HG03025 (cell line): ENCODE results near the gene MOB3B.
"Not testable (repeated sequence)": the region's sequence is repeated elsewhere in the genome, so short reads cannot be mapped to it uniquely, and the experiment has no call there.

Source experiments
- ATAC-seq: cut with Tn5 transposase; IDR thresholded peaks from one replicate; pipeline ENCODE4 v1.9.1; 2021; ENCODE audit warnings: mild to moderate bottlenecking, moderate library complexity; ENCODE audit not compliant: unreplicated experiment, low FRiP score

MOB3B gene

GRCh38 chr9:27429436-27429835, 100.2 kb downstream of the MOB3B start:
- no peak for ATAC-seq

DNA sequence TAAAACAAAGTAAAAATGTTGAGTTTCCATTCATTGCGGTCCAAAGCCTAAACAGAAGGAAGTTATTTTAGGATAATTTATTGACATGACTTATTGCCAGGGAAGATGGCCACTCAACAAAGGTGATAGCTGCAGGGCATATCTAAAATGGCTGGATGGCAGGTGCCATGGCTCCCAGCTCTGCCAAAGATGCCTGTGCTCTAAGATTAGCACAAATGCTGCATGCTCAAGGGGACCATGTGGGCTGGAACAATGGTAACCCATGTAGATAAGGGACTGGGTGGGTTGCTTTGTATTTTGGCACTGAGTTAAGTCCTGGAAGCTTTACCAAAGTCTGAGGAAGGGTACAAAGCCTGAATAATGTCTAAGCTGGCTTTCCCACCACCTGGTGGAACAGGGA, 101.1 kb downstream of the MOB3B start:
- ATAC-seq, result no peak

GRCh38 chr9:27427272-27427643, 102.4 kb downstream of the MOB3B start:
- no peak for ATAC-seq

DNA sequence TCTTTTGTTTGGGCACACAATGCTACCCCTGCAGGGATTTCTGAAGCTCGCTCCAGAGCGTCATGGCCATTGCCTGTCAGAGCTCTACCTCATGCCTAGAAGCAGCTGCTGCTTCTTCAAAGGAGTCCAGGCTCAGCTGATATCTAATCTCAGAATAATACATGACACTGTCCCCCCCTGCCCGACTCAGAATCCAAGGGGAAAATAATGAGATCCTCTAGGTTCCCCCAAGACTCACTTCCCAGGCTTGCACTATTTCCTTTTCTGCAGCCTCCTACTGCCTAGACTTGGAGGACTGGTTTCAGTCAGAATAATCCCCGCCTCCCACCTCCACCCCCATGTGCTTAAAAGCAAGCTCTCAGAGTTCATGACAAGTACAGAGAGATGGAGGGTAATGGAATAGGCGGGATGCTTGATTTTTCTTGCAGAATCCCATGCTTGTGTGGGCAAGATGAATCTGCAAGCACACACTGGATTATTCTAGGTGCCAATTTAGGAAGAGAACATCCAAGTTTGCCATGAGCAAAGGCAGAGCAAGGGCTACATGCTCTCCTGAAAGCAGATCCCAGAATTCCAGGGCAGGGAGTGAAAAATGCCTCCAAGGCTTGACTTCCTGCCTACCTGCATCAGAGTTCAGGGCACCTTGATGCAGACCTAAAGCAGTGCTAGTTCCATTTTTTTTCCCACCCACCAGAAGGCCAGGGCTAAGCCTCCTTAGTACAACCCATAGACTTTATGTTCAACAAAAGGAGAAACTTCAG, 102.9 kb downstream of the MOB3B start:
- ATAC-seq, result no peak

- ATAC-seq, result no peak
These were observed 103.6 kb downstream of the MOB3B start for GRCh38 chr9:27425827-27426510.

- no peak for ATAC-seq
These were observed 105.5 kb downstream of the MOB3B start for GRCh38 chr9:27423915-27424710.

- ATAC-seq, result no peak
These were observed 107.3 kb downstream of the MOB3B start for GRCh38 chr9:27422279-27422834.

DNA sequence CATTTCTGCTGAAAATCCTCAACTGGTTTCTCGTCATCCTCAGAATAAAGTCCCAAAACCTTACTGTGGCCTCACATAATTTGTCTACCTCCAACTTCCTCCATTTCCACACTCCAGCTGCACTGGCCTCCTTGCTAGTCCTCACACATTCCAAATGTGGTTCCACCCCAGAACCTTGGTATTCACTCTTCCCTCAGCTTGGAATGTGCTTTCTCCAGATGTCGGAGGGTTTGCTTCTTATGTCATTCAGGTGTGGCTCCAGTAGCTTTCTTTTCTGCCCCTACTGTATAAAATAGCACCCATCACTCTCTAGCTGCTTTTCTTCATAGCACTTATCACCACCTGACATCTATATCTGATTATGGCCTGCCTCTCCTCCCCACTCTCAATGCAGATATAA, 108.0 kb downstream of the MOB3B start:
- ATAC-seq, result no peak

DNA sequence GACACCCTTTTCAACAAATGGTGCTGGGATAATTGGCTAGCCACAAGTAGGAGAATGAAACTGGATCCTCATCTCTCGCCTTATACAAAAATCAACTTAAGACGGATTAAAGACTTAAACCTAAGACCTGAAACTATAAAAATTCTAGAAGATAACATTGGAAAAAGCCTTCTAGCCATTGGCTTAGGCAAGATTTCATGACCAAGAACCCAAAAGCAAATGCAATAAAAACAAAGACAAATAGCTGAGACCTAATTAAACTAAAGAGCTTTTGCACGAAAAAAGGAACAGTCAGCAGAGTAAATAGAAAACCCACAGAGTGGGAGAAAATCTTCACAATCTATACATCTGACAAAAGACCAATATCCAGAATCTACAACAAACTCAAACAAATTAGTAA, 110.1 kb downstream of the MOB3B start:
- ATAC-seq, result not testable (repeated sequence)

- ATAC-seq, result no peak
These were observed 115.3 kb downstream of the MOB3B start for GRCh38 chr9:27414220-27414761.

DNA sequence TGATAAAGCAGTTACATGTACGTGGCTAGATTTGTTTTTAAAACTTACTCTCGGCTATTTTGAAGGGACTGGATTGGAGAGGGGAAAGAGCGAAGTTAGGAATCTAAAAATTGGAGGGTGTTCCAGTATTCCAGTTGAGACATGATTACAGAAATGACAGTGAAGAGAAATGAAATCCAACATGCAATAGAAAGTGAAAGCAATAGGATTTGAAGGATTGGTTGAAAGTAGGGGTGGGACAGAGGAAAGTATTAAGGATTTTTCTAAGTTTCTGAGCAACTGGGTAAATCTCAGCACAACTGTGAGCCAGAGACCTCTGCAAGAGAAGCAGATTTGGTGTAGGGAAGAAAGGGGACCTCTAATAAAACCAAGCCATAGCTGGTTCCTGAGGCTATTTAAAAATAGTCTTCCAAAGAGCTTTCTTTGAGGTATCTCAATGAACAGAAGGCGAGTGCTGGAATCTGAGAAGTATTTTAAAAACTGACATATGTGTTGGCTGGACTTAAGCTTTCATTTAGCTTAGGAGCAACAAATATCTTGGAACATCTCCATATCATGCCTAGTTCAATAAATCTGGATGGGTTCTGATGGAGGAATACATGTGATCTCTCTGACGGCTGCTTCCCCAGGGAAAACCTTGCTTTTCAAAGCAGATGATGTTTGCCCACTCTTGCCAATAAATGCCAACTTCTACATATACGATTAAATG, 115.9 kb downstream of the MOB3B start:
- no peak for ATAC-seq

DNA sequence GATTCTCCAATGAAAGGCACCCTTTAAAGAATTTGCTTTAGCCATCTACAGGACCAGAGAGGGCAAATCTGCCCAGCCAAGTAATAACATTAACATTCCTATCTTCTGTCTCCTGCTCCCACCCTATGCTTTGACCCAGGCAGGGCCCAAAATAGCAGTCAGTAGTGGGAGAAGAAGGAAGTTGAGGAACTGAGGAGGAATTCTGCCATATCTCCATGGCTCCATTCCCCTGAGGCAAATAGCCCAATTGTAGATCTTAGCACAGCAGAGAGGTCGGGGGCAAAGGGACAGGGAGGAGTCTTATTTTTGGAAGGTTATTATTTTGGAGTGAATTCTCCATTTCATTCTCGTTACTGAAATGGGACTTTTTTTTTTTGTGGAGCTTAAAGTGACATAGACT, 116.7 kb downstream of the MOB3B start:
- ATAC-seq, result no peak

- no peak for ATAC-seq
These were observed 117.5 kb downstream of the MOB3B start for GRCh38 chr9:27412081-27412480.

- ATAC-seq, result no peak
These were observed 121.1 kb downstream of the MOB3B start for GRCh38 chr9:27408482-27408881.

DNA sequence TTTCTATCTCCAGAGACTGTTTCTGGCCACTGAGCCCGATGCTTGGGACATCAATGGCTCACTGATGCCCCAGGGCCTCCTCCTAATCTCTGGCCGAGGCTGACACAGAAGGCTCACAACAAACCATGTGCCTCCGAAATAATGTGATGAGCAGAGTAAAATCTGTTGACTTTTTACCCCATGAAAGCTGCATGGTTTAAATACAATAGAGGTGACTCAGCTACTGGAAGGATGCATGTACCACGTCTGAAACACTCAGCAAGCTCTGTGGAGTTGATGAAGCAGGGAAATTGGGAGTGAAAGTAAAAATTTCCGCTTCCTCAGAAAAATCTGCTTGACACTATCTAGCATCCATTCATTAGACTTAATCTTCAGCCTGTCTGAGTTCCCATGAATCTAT, 121.6 kb downstream of the MOB3B start:
- ATAC-seq, result no peak

- no peak for ATAC-seq
These were observed 122.1 kb downstream of the MOB3B start for GRCh38 chr9:27407491-27407890.

- no peak for ATAC-seq
These were observed 125.0 kb downstream of the MOB3B start for GRCh38 chr9:27404661-27405060.

DNA sequence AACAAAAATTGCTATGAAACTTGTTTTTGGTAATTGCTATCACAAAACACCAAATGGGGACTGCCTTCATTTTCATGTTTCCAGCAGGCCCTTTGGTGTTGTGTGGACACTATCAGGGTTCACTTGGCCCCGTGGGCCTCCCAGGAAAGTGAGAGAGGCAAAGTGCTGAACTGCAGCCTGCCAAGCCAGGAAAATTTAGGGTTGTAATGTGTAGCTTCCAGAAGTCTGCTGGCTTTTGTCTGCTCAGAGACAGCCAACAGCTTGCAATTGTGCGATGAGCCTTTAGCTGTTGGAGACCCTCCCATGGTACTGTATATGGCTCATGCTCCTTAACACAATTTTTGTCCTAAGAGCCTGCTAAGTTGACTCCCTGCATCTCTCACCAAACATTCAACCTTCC, 127.0 kb downstream of the MOB3B start:
- ATAC-seq, result no peak

GRCh38 chr9:27400334-27400880, 129.2 kb downstream of the MOB3B start:
- no peak for ATAC-seq
